Osteoblast (primary cell): ENCODE results near the gene IPO9. TPM values are rescaled to one million over a fixed set of nuclear protein-coding genes. Genes with fewer than 3 reads are reported as not detected.

Source experiments
- DNase-seq: peaks from one replicate; pipeline ENCODE4 v3.0.0; 2011; ENCODE audit warnings: low spot score, mixed read lengths; ENCODE audit not compliant: insufficient read length; ENCODE audit errors: missing footprints
- H2AFZ ChIP-seq: 2 replicates; pipeline ENCODE4 v1.6.0; 2011; ENCODE audit warnings: mild to moderate bottlenecking, low read length
- H3K27ac ChIP-seq: 2 replicates; pipeline ENCODE4 v1.5.1; 2011; ENCODE audit warnings: mild to moderate bottlenecking, low read depth, low read length, moderate library complexity
- H3K27me3 ChIP-seq: 2 replicates; pipeline ENCODE4 v1.6.0; 2012; ENCODE audit warnings: mild to moderate bottlenecking, control low read depth, inconsistent platforms, low read length, moderate library complexity; ENCODE audit not compliant: insufficient read depth
- H3K36me3 ChIP-seq: 2 replicates; pipeline ENCODE4 v1.5.1; 2011; ENCODE audit warnings: mild to moderate bottlenecking, low read length, control low read depth, moderate library complexity; ENCODE audit not compliant: insufficient read depth
- H3K4me1 ChIP-seq: 2 replicates; pipeline ENCODE4 v1.5.1; 2011; ENCODE audit warnings: mild to moderate bottlenecking, low read length, control low read depth, moderate library complexity; ENCODE audit not compliant: insufficient read depth
- H3K4me2 ChIP-seq: 2 replicates; pipeline ENCODE4 v1.6.0; 2011; ENCODE audit warnings: mild to moderate bottlenecking, low read length; ENCODE audit not compliant: insufficient read depth
- H3K4me3 ChIP-seq: fragments of 200-600 bp; sonication (generic); 3 replicates; pipeline ENCODE4 v1.5.1; 2012; ENCODE audit warnings: mild to moderate bottlenecking, low read length, inconsistent platforms; ENCODE audit not compliant: insufficient read depth
- H3K79me2 ChIP-seq: 2 replicates; pipeline ENCODE4 v1.6.0; 2012; ENCODE audit warnings: mild to moderate bottlenecking, low read length, control low read depth, inconsistent platforms; ENCODE audit not compliant: insufficient read depth
- H3K9me3 ChIP-seq: 2 replicates; pipeline ENCODE4 v1.5.1; 2011; ENCODE audit warnings: low read depth, low read length, control low read depth
- H4K20me1 ChIP-seq: 2 replicates; pipeline ENCODE4 v1.6.0; 2012; ENCODE audit warnings: mild to moderate bottlenecking, low read length, control low read depth; ENCODE audit not compliant: insufficient read depth
- total RNA-seq: library from RNA; depleted of rRNA; stranded (reverse); fragments of >200 nt; gene quantifications from 2 replicates; pipeline ENCODE4 v1.2.3, GENCODE V29; 2012
- TF ChIP-seq, protein P1 (sequence below): IDR thresholded peaks from 2 replicates; pipeline ENCODE4 v1.5.1; 2011; ENCODE audit warnings: mild to moderate bottlenecking, low read depth, low read length, moderate library complexity; ENCODE audit errors: extremely low read depth

Gene IPO9
- total RNA-seq, result 26.1 and 26.8 TPM in 2 replicates

GRCh38 chr1:201828820-201829774 lies at the start of gene IPO9:
TSS of gene IPO9 (plus strand) at chr1:201829157. CDS start at chr1:201829210, 53 bp downstream.
- Histone ChIP-seq H3K27me3 (no peaks in the 10 kb centered on the region), H3K36me3 (peaks cover 3% of the 10 kb centered on the region), H3K79me2 (peaks cover 51% of the 10 kb centered on the region), H4K20me1 (peaks cover 7% of the 10 kb centered on the region), H3K9me3 (no peaks in the 10 kb centered on the region), H3K27ac (peak within 1 kb of the TSS; percentile 93), H2AFZ (peak within 1 kb of the TSS; percentile 95), H3K4me1 (peaks cover 38% of the 10 kb centered on the region), H3K4me2 (peak within 1 kb of the TSS; percentile 95), H3K4me3 (peak within 1 kb of the TSS; percentile 98)
- TF ChIP-seq, protein P1, sequence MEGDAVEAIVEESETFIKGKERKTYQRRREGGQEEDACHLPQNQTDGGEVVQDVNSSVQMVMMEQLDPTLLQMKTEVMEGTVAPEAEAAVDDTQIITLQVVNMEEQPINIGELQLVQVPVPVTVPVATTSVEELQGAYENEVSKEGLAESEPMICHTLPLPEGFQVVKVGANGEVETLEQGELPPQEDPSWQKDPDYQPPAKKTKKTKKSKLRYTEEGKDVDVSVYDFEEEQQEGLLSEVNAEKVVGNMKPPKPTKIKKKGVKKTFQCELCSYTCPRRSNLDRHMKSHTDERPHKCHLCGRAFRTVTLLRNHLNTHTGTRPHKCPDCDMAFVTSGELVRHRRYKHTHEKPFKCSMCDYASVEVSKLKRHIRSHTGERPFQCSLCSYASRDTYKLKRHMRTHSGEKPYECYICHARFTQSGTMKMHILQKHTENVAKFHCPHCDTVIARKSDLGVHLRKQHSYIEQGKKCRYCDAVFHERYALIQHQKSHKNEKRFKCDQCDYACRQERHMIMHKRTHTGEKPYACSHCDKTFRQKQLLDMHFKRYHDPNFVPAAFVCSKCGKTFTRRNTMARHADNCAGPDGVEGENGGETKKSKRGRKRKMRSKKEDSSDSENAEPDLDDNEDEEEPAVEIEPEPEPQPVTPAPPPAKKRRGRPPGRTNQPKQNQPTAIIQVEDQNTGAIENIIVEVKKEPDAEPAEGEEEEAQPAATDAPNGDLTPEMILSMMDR, result peak; percentile 92
- DNase-seq, result peak; percentile 97

DNA sequence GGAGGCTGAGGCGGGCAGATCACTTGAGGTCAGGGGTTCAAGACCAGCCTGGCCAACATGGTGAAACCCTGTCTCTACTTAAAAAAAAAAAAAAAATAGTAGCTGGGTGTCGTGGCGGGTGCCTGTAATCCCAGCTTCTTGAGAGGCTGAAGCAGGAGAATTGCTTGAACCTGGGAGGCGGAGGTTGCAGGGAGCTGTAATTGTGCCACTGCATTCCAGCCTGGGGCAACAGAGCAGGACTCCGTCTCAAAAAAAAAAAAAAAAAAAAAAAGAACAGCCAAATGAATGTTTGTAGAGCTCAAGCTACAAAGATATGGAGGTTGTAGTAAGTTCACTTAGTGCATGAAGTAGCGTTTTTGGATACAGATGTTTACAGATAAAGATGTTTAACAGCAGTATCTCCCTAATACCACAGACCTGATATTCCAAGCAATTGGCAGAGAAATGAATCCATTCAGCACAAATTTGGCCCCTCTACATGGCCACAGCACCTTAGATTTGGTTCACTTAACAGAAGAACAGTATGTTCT lies 49.5 kb upstream of the IPO9 start:
- Histone ChIP-seq H2AFZ (no peak overlapping the region), H3K9me3 (no peaks in the 10 kb centered on the region), H3K4me2 (no peak overlapping the region), H3K27ac (peak overlapping the region; percentile 83), H4K20me1 (no peaks in the 10 kb centered on the region), H3K36me3 (peaks cover 47% of the 10 kb centered on the region), H3K4me1 (peaks cover 37% of the 10 kb centered on the region), H3K79me2 (peaks cover 43% of the 10 kb centered on the region), H3K27me3 (no peaks in the 10 kb centered on the region), H3K4me3 (no peak overlapping the region)
- TF ChIP-seq, protein P1, result no peak
- no peak for DNase-seq

- Histone ChIP-seq H3K9me3 (no peaks in the 10 kb centered on the region), H3K4me1 (peaks cover 25% of the 10 kb centered on the region), H3K36me3 (peaks cover 55% of the 10 kb centered on the region), H3K79me2 (peaks cover 35% of the 10 kb centered on the region), H2AFZ (no peak overlapping the region), H3K27me3 (no peaks in the 10 kb centered on the region), H3K27ac (peak overlapping the region; percentile 10), H4K20me1 (no peaks in the 10 kb centered on the region), H3K4me2 (no peak overlapping the region), H3K4me3 (no peak overlapping the region)
- no peak for DNase-seq
- TF ChIP-seq, protein P1, result no peak
These were observed 48.0 kb upstream of the IPO9 start for GRCh38 chr1:201780952-201781351.

DNA sequence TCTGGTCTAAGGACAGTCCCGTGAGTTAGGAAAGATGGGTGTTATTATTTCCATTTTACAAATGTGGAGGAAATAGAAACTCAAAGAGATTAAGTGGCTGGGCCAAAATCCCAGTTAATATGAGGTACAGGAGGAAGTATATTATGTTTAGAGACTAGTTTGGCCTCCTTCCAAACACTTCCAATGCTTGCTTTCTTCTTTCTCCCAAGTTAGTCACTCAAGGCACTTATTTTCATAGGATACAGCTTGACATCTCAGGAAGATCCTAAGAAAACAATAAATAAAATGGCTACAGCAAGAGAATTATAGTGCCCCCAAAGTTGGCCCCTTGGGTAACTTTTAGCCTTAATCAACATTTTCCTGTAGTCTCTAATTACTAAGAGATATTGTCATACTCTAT lies 47.5 kb upstream of the IPO9 start:
- Histone ChIP-seq H3K27me3 (no peaks in the 10 kb centered on the region), H2AFZ (no peak overlapping the region), H3K9me3 (no peaks in the 10 kb centered on the region), H3K4me1 (peaks cover 28% of the 10 kb centered on the region), H3K4me3 (no peak overlapping the region), H3K36me3 (peaks cover 60% of the 10 kb centered on the region), H3K27ac (peak overlapping the region; percentile 25), H3K4me2 (no peak overlapping the region), H4K20me1 (no peaks in the 10 kb centered on the region), H3K79me2 (peaks cover 35% of the 10 kb centered on the region)
- no peak for DNase-seq
- TF ChIP-seq, protein P1, result no peak
